Measurements from ENCODE around the gene JAGN1.
"Not testable (repeated sequence)": the region's sequence is repeated elsewhere in the genome, so short reads cannot be mapped to it uniquely, and the experiment has no call there.

Gene JAGN1

GRCh38 chr3:9928158-9928557 is 37.7 kb downstream of the JAGN1 start:
- DNase-seq: no peak

- peak; percentile 20 for DNase-seq
Measured at GRCh38 chr3:9930804-9931418, 40.5 kb downstream of the JAGN1 start.

- no peak for DNase-seq
Measured at GRCh38 chr3:9932535-9932842, 42.1 kb downstream of the JAGN1 start.

GRCh38 chr3:9932843-9933560 is 42.6 kb downstream of the JAGN1 start:
- peak; percentile 85 for DNase-seq

GRCh38 chr3:9933561-9934234 is 43.3 kb downstream of the JAGN1 start, which contains the start of gene CRELD1:
TSS of gene CRELD1 (plus strand) at chr3:9933834. CDS start at chr3:9934439, 605 bp downstream.
- DNase-seq: peak; percentile 93

GRCh38 chr3:9934235-9934621 is 43.8 kb downstream of the JAGN1 start:
- no peak for DNase-seq

- DNase-seq: no peak
Measured at GRCh38 chr3:9934993-9935392, 44.6 kb downstream of the JAGN1 start.

- DNase-seq: no peak
Measured at GRCh38 chr3:9935966-9936510, 45.6 kb downstream of the JAGN1 start.

- DNase-seq: no peak
Measured at GRCh38 chr3:9937486-9938238, 47.3 kb downstream of the JAGN1 start.

GRCh38 chr3:9938966-9939365 is 48.6 kb downstream of the JAGN1 start:
- no peak for DNase-seq

- not testable (repeated sequence) for DNase-seq
Measured at GRCh38 chr3:9939906-9940305, 49.5 kb downstream of the JAGN1 start.

- no peak for DNase-seq
Measured at GRCh38 chr3:9940746-9941145, 50.3 kb downstream of the JAGN1 start.

- DNase-seq: no peak
Measured at GRCh38 chr3:9942164-9942563, 51.8 kb downstream of the JAGN1 start.

- no peak for DNase-seq
Measured at GRCh38 chr3:9942934-9943690, 52.7 kb downstream of the JAGN1 start.

Measured in GDM1 (cell line).